Panc1 (cell line): ENCODE data around the gene FBXO9. TPM values are rescaled to one million over a fixed set of nuclear protein-coding genes. Genes with fewer than 3 reads are reported as not detected.

Experiments
- ATAC-seq: fragments of 200-7000 bp; cut with Tn5 transposase; 2 replicates; pipeline ENCODE4 v1.9.1; 2020; ENCODE audit warnings: mild to moderate bottlenecking, moderate library complexity
- BruUV-seq: library from RNA; stranded (reverse); fragments of 400-500 nt; replicated peaks from 2 replicates; lab custom pipeline; 2021; lab: Mats Ljungman, UMichigan
- CTCF ChIA-PET: fragments of 300-600 bp; sonication (Branson Sonifier 250); formaldehyde crosslinking; loops from one replicate; lab custom pipeline; 2022; ENCODE audit warnings: antibody characterized with exemption; lab: Charles Lee
- POLR2A ChIA-PET: fragments of 300-600 bp; sonication (Branson Sonifier 250); formaldehyde crosslinking; loops from one replicate; lab custom pipeline; 2022; ENCODE audit warnings: antibody characterized with exemption; lab: Charles Lee
- DNase-seq: peaks from one replicate; pipeline ENCODE4 v3.0.0-alpha.2; 2010; ENCODE audit warnings: low read depth, low spot score
- H3K27ac ChIP-seq: 2 replicates; pipeline ENCODE4 v1.5.1; 2011; ENCODE audit warnings: mild to moderate bottlenecking, low read length, inconsistent platforms
- H3K27me3 ChIP-seq: fragments of 200-500 bp; sonication (Bioruptor generic); 2 replicates; pipeline ENCODE4 v1.6.0; 2014; ENCODE audit warnings: low read length, inconsistent platforms; ENCODE audit not compliant: control insufficient read depth, insufficient read depth
- H3K36me3 ChIP-seq: fragments of 200-500 bp; sonication (Bioruptor generic); 2 replicates; pipeline ENCODE4 v1.5.1; 2014; ENCODE audit warnings: inconsistent platforms, mild to moderate bottlenecking, low read length, moderate library complexity; ENCODE audit not compliant: control insufficient read depth, insufficient read depth
- H3K4me1 ChIP-seq: 2 replicates; pipeline ENCODE4 v1.5.1; 2011; ENCODE audit warnings: inconsistent platforms, mild to moderate bottlenecking, low read length, moderate library complexity; ENCODE audit not compliant: control insufficient read depth, insufficient read depth
- H3K4me3 ChIP-seq, 2 experiments: 2 replicates each; pipeline ENCODE4 v1.5.1; 2011 to 2012; ENCODE audit warnings: low read depth in 2 of 2, low read length in 2 of 2, mild to moderate bottlenecking in 2 of 2, inconsistent platforms in 1 of 2, moderate library complexity in 1 of 2
- H3K9me3 ChIP-seq: fragments of 200-500 bp; sonication (Bioruptor generic); 2 replicates; pipeline ENCODE4 v1.5.1; 2014; ENCODE audit warnings: low read depth, mild to moderate bottlenecking, inconsistent platforms, low read length, moderate library complexity; ENCODE audit not compliant: control insufficient read depth, insufficient read depth
- CTCF ChIP-seq: fragments of 450-650 bp; IDR thresholded peaks from 2 replicates; pipeline ENCODE4 v1.5.1; 2017; ENCODE audit warnings: mild to moderate bottlenecking
- POLR2AphosphoS5 ChIP-seq: IDR thresholded peaks from 2 replicates; pipeline ENCODE4 v1.6.1; 2012; ENCODE audit warnings: mild to moderate bottlenecking, low read depth, low read length, moderate library complexity
- REST ChIP-seq, 2 experiments: IDR thresholded peaks; 2 replicates each; pipeline ENCODE4 v1.6.1; 2011 to 2012; ENCODE audit warnings: low read depth in 2 of 2, control low read depth in 1 of 2, low read length in 1 of 2, mild to moderate bottlenecking in 1 of 2, moderate library complexity in 1 of 2; ENCODE audit not compliant: insufficient read depth in 1 of 2
- SIN3A ChIP-seq: IDR thresholded peaks from 2 replicates; pipeline ENCODE4 v1.6.1; 2012; ENCODE audit warnings: low read depth, mild to moderate bottlenecking, low read length, moderate library complexity, borderline replicate concordance; ENCODE audit not compliant: insufficient read depth
- TCF7L2 ChIP-seq: IDR thresholded peaks from 2 replicates; pipeline ENCODE4 v1.6.1; 2011; ENCODE audit warnings: mild to moderate bottlenecking, low read depth, low read length, inconsistent platforms
- in situ Hi-C: cut with HindIII; loops from 2 replicates; pipeline ENCODE4 v1.10.0; 2016; ENCODE audit warnings: low sequenced_read_pairs, low pct_unique_long_range_greater_than_20kb
- intact Hi-C: fragments of 100-400 bp; cut with micrococcal nuclease; formaldehyde crosslinking; loops from one replicate; pipeline ENCODE4 v1.10.0; 2022; ENCODE audit not compliant: unreplicated experiment
- total RNA-seq: library from RNA; stranded (reverse); gene quantifications from one replicate; pipeline ENCODE4 v1.2.1, GENCODE V29; 2021; ENCODE audit not compliant: unreplicated experiment

The FBXO9 gene
- total RNA-seq, 1 experiment from 2014 or later = 60.0 TPM

DNA sequence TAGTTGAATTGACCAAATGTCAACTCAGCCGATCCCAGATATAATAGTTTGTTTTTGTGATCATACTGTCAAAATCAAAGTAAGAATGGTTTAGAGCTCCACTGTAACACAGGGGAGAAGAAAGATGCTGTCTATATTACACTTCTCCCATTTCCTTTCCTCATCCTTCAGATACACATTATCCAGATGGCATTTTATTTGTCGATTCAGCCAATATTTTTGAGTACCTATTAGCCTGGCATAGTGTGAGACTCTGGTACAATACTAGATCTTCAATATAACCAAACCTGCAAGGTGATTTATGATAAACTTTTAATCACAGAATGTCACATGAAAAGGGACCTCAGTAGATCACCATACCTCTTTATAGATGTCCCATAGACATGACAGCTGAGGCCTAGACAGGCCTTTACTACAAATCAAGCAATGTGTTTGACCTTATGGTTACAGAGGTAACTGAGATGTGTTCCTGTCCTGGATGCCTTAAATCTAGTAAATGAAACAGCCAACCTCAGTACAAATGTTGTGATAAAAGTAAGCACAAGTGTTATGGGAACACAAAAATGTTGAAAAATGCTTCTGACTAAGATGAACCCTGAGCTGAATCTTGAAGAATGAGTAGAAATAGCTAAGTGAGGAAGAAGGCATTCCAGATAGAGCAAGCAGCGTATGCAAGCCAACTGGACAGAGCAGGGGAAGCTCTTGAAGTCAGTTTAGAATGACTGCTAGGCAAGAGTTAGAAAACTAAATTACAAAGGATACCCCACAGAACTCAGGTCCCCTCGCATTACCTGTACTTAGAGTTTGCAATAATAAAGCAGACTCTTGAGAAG lies 1.9 kb downstream of the FBXO9 start:
- no peaks in the 10 kb centered on the region for H3K27me3 ChIP-seq
- POLR2A ChIA-PET = no interaction called here
- peaks cover 14% of the 10 kb centered on the region for H3K4me1 ChIP-seq
- H3K4me3 ChIP-seq = no peak overlapping the region
- H3K27ac ChIP-seq = no peak overlapping the region
- H3K9me3 ChIP-seq = no peaks in the 10 kb centered on the region
- in situ Hi-C loops (no loop called here), intact Hi-C loops (no loop called here)
- DNase-seq (no peak), ATAC-seq (no peak)
- BruUV-seq = no TSS peak
- CTCF ChIA-PET = no interaction called here
- no peak for TF ChIP-seq SIN3A
- TF ChIP-seq POLR2AphosphoS5 = no peak
- no peak for TF ChIP-seq REST (IDR thresholded peaks at IDR 0.05; ENCODE audit: insufficient read depth in 1 of 2, low read depth in 2 of 2, low read length in 1 of 2)
- TF ChIP-seq TCF7L2 = no peak
- no peak for TF ChIP-seq CTCF
- peaks cover 3% of the 10 kb centered on the region; the same call in 1 of the 2 replicates for H3K36me3 ChIP-seq

DNA sequence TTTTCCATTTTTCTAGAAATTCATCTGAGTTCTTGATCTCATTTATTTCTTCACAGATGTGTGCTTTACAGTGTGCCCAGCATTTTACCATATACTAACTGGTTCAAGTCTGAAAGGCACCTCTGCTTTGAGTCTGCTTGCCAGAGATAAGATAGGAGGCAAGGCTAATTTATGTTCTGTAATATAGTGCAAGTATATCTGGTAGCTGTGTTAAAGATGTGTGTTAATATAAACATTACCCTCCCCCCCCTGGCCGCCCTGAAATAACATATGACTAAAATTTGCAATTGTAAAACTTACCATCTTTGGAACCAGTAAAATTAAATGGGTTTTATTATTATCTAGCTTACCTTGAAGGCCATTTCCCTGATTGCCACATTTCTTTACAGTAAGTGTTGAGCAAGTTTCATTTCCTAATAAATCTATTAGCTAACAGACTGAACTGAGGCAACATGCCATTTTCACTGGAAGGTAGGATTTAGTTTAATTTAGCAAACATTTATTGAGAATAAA lies 2.7 kb downstream of the FBXO9 start:
- no peaks in the 10 kb centered on the region for H3K27me3 ChIP-seq
- TF ChIP-seq SIN3A = no peak
- no peak for TF ChIP-seq TCF7L2
- no peak for TF ChIP-seq POLR2AphosphoS5
- TF ChIP-seq REST (IDR thresholded peaks at IDR 0.05; ENCODE audit: insufficient read depth in 1 of 2, low read depth in 2 of 2, low read length in 1 of 2) = no peak
- no peak for TF ChIP-seq CTCF
- POLR2A ChIA-PET = interaction anchor here (0.6 kb wide), 1 partner anchor 67 kb away, joined by 8 read pairs; no protein-coding TSS in a partner anchor
- DNase-seq (no peak), ATAC-seq (no peak)
- in situ Hi-C loops (no loop called here), intact Hi-C loops (no loop called here)
- H3K36me3 ChIP-seq = peaks cover 3% of the 10 kb centered on the region; the same call in 1 of the 2 replicates
- H3K4me1 ChIP-seq = 0 out of 2 replicates have a peak, but pooled peaks cover 6% of the 10 kb centered on the region
- CTCF ChIA-PET = interaction anchor here (0.6 to 0.7 kb wide), 2 partner anchors 298 to 394 kb away, joined by 3 to 4 read pairs; no protein-coding TSS in a partner anchor
- H3K4me3 ChIP-seq = no peak overlapping the region
- no peak overlapping the region for H3K27ac ChIP-seq
- no TSS peak for BruUV-seq
- no peaks in the 10 kb centered on the region for H3K9me3 ChIP-seq
